K562 (cell line): ENCODE results near the gene TTC6. TPM values are rescaled to one million over a fixed set of nuclear protein-coding genes. Genes with fewer than 3 reads are reported as not detected.

Experiments
- ATAC-seq: fragments of 200-7000 bp; cut with Tn5 transposase; 3 replicates; pipeline ENCODE4 v1.9.1; 2020; ENCODE audit warnings: moderate library complexity
- BruUV-seq: library from RNA; stranded (reverse); fragments of 400-500 nt; replicated peaks from 2 replicates; lab custom pipeline; 2021; lab: Mats Ljungman, UMichigan
- CTCF ChIA-PET: fragments of 300-600 bp; formaldehyde crosslinking; extraction: SDS; loops from one replicate; lab custom pipeline; 2021; ENCODE audit warnings: low intra/inter-chr PET ratio; lab: Yijun Ruan, JAX
- POLR2A ChIA-PET: fragments of 300-600, 350-650 bp; sonication (Branson Sonifier 250); formaldehyde crosslinking; extraction: SDS; loops from one replicate; lab custom pipeline; 2021; ENCODE audit warnings: antibody characterized with exemption, inconsistent platforms; lab: Yijun Ruan, JAX
- DNase-seq, 4 experiments: peaks; one replicate each; pipeline versions ENCODE4 v3.0.0 to v3.0.0-alpha.2; 2011 to 2018; ENCODE audit warnings: low spot score in 3 of 4, mixed read lengths in 3 of 4; ENCODE audit errors: extremely low read depth in 1 of 4
- FAIRE-seq: peaks from 2 replicates; lab custom pipeline; 2011; peaks lifted over from hg19 to GRCh38; lab: Jason Lieb, UNC
- H2AFZ ChIP-seq: 2 replicates; pipeline ENCODE4 v1.6.0; 2011; ENCODE audit warnings: low read depth, low read length, control low read depth, inconsistent platforms
- H3K27ac ChIP-seq: fragments of 200-600 bp; 3 replicates; pipeline ENCODE4 v1.8.0; 2011; ENCODE audit warnings: low read depth, mild to moderate bottlenecking, control low read depth, inconsistent platforms, low read length, moderate library complexity, mixed read lengths; ENCODE audit errors: extremely low read depth
- H3K27me3 ChIP-seq, 2 experiments: fragments of 300-600 bp in 1 of 2; 2 replicates in 1 of 2; 3 replicates in 1 of 2; pipeline versions ENCODE4 v1.6.0 to v1.8.0; 2011; ENCODE audit warnings: inconsistent platforms in 2 of 2, low read length in 2 of 2, mild to moderate bottlenecking in 1 of 2, mixed read lengths in 1 of 2, moderate library complexity in 1 of 2; ENCODE audit not compliant: control insufficient read depth in 2 of 2, insufficient read depth in 2 of 2
- H3K36me3 ChIP-seq: fragments of 300-600 bp; 3 replicates; pipeline ENCODE4 v1.8.0; 2011; ENCODE audit warnings: mild to moderate bottlenecking, low read length, inconsistent platforms; ENCODE audit not compliant: control insufficient read depth, insufficient read depth
- H3K4me1 ChIP-seq, 2 experiments: fragments of 200-600 bp in 1 of 2; replicated peaks in 1 of 2; 2 replicates in 1 of 2; 3 replicates in 1 of 2; pipeline versions ENCODE4 v1.5.1 to v1.8.0; 2011; ENCODE audit warnings: inconsistent platforms in 2 of 2, low read length in 2 of 2, mild to moderate bottlenecking in 1 of 2, mixed read lengths in 1 of 2, moderate library complexity in 1 of 2; ENCODE audit not compliant: control insufficient read depth in 2 of 2, insufficient read depth in 2 of 2
- H3K4me2 ChIP-seq: 2 replicates; pipeline ENCODE4 v1.6.1; 2011; ENCODE audit warnings: low read length, control low read depth, inconsistent platforms, mixed read lengths; ENCODE audit not compliant: insufficient read depth
- H3K4me3 ChIP-seq: fragments of 200-600 bp; sonication (generic), shearing (Covaris generic); 2 replicates; pipeline ENCODE4 v1.5.1; 2016; ENCODE audit warnings: control low read depth, inconsistent platforms
- H3K79me2 ChIP-seq: fragments of 200-600 bp; 3 replicates; pipeline ENCODE4 v1.8.0; 2011; ENCODE audit warnings: low read length, inconsistent platforms; ENCODE audit not compliant: control insufficient read depth, insufficient read depth
- H3K9ac ChIP-seq, 2 experiments: 2 replicates each; pipeline versions ENCODE4 v1.6.0 to v1.6.1; 2011; ENCODE audit warnings: low read depth in 2 of 2, low read length in 2 of 2, control low read depth in 1 of 2, inconsistent platforms in 1 of 2, mild to moderate bottlenecking in 1 of 2, mixed read lengths in 1 of 2; ENCODE audit not compliant: insufficient read depth in 1 of 2
- H3K9me1 ChIP-seq: one replicate; pipeline ENCODE4 v1.6.0; 2011; ENCODE audit warnings: inconsistent platforms, mild to moderate bottlenecking, low read length, moderate library complexity; ENCODE audit not compliant: control insufficient read depth, insufficient read depth
- H3K9me3 ChIP-seq: replicated peaks from 2 replicates; pipeline ENCODE4 v1.5.1; 2011; ENCODE audit warnings: low read depth, low read length, inconsistent platforms; ENCODE audit not compliant: control insufficient read depth, insufficient read depth
- H4K20me1 ChIP-seq: replicated peaks from 2 replicates; pipeline ENCODE4 v1.6.1; 2011; ENCODE audit warnings: low read length, inconsistent platforms, mixed read lengths; ENCODE audit not compliant: control insufficient read depth, insufficient read depth
- DNMT1 ChIP-seq: fragments of 450-650 bp; IDR thresholded peaks from 2 replicates; pipeline ENCODE4 v1.6.1; 2016; ENCODE audit warnings: antibody characterized with exemption, mild to moderate bottlenecking
- MITF ChIP-seq: IDR thresholded peaks from 2 replicates; pipeline ENCODE4 v1.6.1; 2014; ENCODE audit warnings: antibody characterized with exemption
- PCBP1 ChIP-seq: fragments of 200-400 bp; formaldehyde crosslinking; IDR thresholded peaks from 2 replicates; pipeline ENCODE4 v1.6.1; 2018; ENCODE audit warnings: mild to moderate bottlenecking, low read depth, low read length; ENCODE audit not compliant: poor library complexity, severe bottlenecking
- PHTF2 ChIP-seq: fragments of 250-450 bp; sonication (Bioruptor Pico); IDR thresholded peaks from 2 replicates; pipeline ENCODE4 v1.5.0; 2021; ENCODE audit warnings: mild to moderate bottlenecking
- PML ChIP-seq: IDR thresholded peaks from 2 replicates; pipeline ENCODE4 v1.6.1; 2012; ENCODE audit warnings: low read length, inconsistent platforms
- RCOR1 ChIP-seq, 2 experiments: IDR thresholded peaks; 2 replicates each; pipeline ENCODE4 v1.6.1; 2012; ENCODE audit warnings: low read depth in 2 of 2, low read length in 2 of 2, borderline replicate concordance in 1 of 2, improper control_type of control experiment in 1 of 2
- SNAPC5 ChIP-seq: fragments of 250-450 bp; sonication (Bioruptor Pico); IDR thresholded peaks from 2 replicates; pipeline ENCODE4 v1.8.0; 2021; ENCODE audit warnings: moderate library complexity, mild to moderate bottlenecking, inconsistent platforms
- SREBF2 ChIP-seq: sonication (generic); formaldehyde crosslinking; IDR thresholded peaks from 2 replicates; pipeline ENCODE4 v1.4.0; 2020; ENCODE audit warnings: mild to moderate bottlenecking, missing genetic modification reagents
- TRIM25 ChIP-seq: fragments of 450-650 bp; IDR thresholded peaks from 2 replicates; pipeline ENCODE4 v1.7.0; 2016; ENCODE audit warnings: borderline replicate concordance
- ZC3H11A ChIP-seq: IDR thresholded peaks from 2 replicates; pipeline ENCODE4 v1.6.1; 2012; ENCODE audit warnings: low read depth, low read length, improper control_type of control experiment
- ZNF280A ChIP-seq: fragments of 450-650 bp; IDR thresholded peaks from 2 replicates; pipeline ENCODE4 v1.6.1; 2018; ENCODE audit warnings: mild to moderate bottlenecking, low read depth; ENCODE audit not compliant: partially characterized antibody
- ZNF507 ChIP-seq: conservative IDR thresholded peaks from 2 replicates; pipeline ENCODE4 v1.6.1; 2017; ENCODE audit warnings: missing genetic modification characterization, missing compliant biosample characterization
- whole genome bisulfite sequencing: fragments of 100-300 bp; shearing (Covaris generic); methylation state at CpG from one replicate; pipeline ENCODE4 v1.1.6; 2016; ENCODE audit warnings: low coverage, mixed read lengths; ENCODE audit not compliant: insufficient coverage; ENCODE audit errors: missing lambda C conversion rate; 5-methylcytosine and 5-hydroxymethylcytosine counted together
- in situ Hi-C: fragments of 300-500 bp; cut with MboI; formaldehyde crosslinking; loops from 4 replicates; pipeline ENCODE4 v1.15.0; 2018; ENCODE audit warnings: inconsistent platforms, mixed read lengths
- intact Hi-C: fragments of 100-400 bp; cut with micrococcal nuclease; formaldehyde crosslinking; loops from 2 replicates; pipeline ENCODE4 v1.14.2; 2022
- polyA plus RNA-seq, 8 experiments: library from polyadenylated mRNA; depleted of rRNA in 4 of 8; stranded (reverse) in 5 of 8; unstranded in 3 of 8; fragments of >200 nt; fragmentation: Nextera tagmentation in 2 of 8; fragmentation: Illumina TruSeq in 1 of 8; extraction: Ambion mirVana in 2 of 8; extraction: Trizol in 1 of 8; gene quantifications; 2 replicates each; pipeline versions ENCODE4 v1.2.1 to v1.2.3, GENCODE V29; 2011 to 2014; ENCODE audit warnings: inconsistent platforms in 1 of 8, missing spikeins in 1 of 8
- total RNA-seq, 7 experiments: library from RNA; depleted of rRNA in 6 of 7; stranded (reverse); fragments of >200 nt in 6 of 7; fragmentation: Illumina TruSeq in 2 of 7; extraction: Trizol in 2 of 7; gene quantifications; 2 replicates each; pipeline versions ENCODE4 v1.2.1 to v1.2.3, GENCODE V29; 2011 to 2021; ENCODE audit warnings: low replicate concordance in 1 of 7

Gene TTC6
- total and polyA plus RNA-seq, 9 of the 15 experiments (the other 6 are each of a cell fraction or from before 2014, with no cell fraction given), result 0.04 to 0.23 (median 0.08) TPM; not detected in 5

GRCh38 chr14:37642125-37642524 is 46.7 kb downstream of the TTC6 start:
- FAIRE-seq (no peak), DNase-seq (no peak), ATAC-seq (no peak)
- H3K4me2 ChIP-seq, result no peak overlapping the region
- H3K9ac ChIP-seq, result no peak overlapping the region
- no peak overlapping the region for H2AFZ ChIP-seq
- H3K9me1 ChIP-seq, result no peaks in the 10 kb centered on the region
- POLR2A ChIA-PET, result no interaction called here
- no peaks in the 10 kb centered on the region for H4K20me1 ChIP-seq
- no peaks in the 10 kb centered on the region for H3K36me3 ChIP-seq
- in situ Hi-C loops (no loop called here), intact Hi-C loops (no loop called here)
- WGBS, result 6% methylated on average over 3 of the region's 3 CpGs
- CTCF ChIA-PET, result no interaction called here
- H3K4me3 ChIP-seq, result no peak overlapping the region
- H3K79me2 ChIP-seq, result no peaks in the 10 kb centered on the region
- BruUV-seq, result no TSS peak
- no peaks in the 10 kb centered on the region for H3K27me3 ChIP-seq
- H3K4me1 ChIP-seq, result no peaks in the 10 kb centered on the region
- no peak overlapping the region for H3K27ac ChIP-seq
- TF ChIP-seq RCOR1 (IDR thresholded peaks at IDR 0.05; ENCODE audit: borderline replicate concordance in 1 of 2, low read depth in 2 of 2, low read length in 2 of 2), result no peak
- TF ChIP-seq SREBF2 (CRISPR knock-in tag), result no peak
- TF ChIP-seq TRIM25, result no peak
- no peak for TF ChIP-seq ZNF507 (tag)
- H3K9me3 ChIP-seq, result no peaks in the 10 kb centered on the region

GRCh38 chr14:37643701-37644100 is 48.3 kb downstream of the TTC6 start:
- CTCF ChIA-PET, result no interaction called here
- Histone ChIP-seq H3K9ac (no peak overlapping the region), H2AFZ (no peak overlapping the region), H3K4me1 (no peaks in the 10 kb centered on the region), H3K36me3 (no peaks in the 10 kb centered on the region), H3K9me3 (no peaks in the 10 kb centered on the region), H4K20me1 (no peaks in the 10 kb centered on the region), H3K79me2 (no peaks in the 10 kb centered on the region), H3K4me2 (no peak overlapping the region), H3K4me3 (no peak overlapping the region), H3K27ac (no peak overlapping the region), H3K9me1 (no peaks in the 10 kb centered on the region), H3K27me3 (no peaks in the 10 kb centered on the region)
- in situ Hi-C loops, result no loop called here
- DNase-seq, result no peak
- POLR2A ChIA-PET, result no interaction called here
- no peak for ATAC-seq
- BruUV-seq, result no TSS peak
- no peak for FAIRE-seq
- intact Hi-C loops, result no loop called here
- 0% methylated on average over 4 of the region's 4 CpGs for WGBS
- no peak for TF ChIP-seq DNMT1
- no peak for TF ChIP-seq ZNF280A
- TF ChIP-seq ZC3H11A, result no peak
- TF ChIP-seq SNAPC5 (CRISPR knock-in tag), result no peak
- TF ChIP-seq PML, result no peak
- no peak for TF ChIP-seq PCBP1
- TF ChIP-seq PHTF2, result no peak
- no peak for TF ChIP-seq MITF
